Activated T-cell treated with anti-CD3 and anti-CD28 coated beads, Interleukin-2, amount 50 U/mL, for 48 hours (primary cell): ENCODE measurements around the gene DHX34.
A peak's percentile ranks its signal among the peaks of the same experiment; 100 is the strongest.
"Not testable (repeated sequence)": the region's sequence is repeated elsewhere in the genome, so short reads cannot be mapped to it uniquely, and the experiment has no call there.

ENCODE experiments used
- DNase-seq, 2 experiments: peaks; one replicate each; pipeline ENCODE4 v3.0.0-alpha.2; 2020

Gene DHX34

DNA sequence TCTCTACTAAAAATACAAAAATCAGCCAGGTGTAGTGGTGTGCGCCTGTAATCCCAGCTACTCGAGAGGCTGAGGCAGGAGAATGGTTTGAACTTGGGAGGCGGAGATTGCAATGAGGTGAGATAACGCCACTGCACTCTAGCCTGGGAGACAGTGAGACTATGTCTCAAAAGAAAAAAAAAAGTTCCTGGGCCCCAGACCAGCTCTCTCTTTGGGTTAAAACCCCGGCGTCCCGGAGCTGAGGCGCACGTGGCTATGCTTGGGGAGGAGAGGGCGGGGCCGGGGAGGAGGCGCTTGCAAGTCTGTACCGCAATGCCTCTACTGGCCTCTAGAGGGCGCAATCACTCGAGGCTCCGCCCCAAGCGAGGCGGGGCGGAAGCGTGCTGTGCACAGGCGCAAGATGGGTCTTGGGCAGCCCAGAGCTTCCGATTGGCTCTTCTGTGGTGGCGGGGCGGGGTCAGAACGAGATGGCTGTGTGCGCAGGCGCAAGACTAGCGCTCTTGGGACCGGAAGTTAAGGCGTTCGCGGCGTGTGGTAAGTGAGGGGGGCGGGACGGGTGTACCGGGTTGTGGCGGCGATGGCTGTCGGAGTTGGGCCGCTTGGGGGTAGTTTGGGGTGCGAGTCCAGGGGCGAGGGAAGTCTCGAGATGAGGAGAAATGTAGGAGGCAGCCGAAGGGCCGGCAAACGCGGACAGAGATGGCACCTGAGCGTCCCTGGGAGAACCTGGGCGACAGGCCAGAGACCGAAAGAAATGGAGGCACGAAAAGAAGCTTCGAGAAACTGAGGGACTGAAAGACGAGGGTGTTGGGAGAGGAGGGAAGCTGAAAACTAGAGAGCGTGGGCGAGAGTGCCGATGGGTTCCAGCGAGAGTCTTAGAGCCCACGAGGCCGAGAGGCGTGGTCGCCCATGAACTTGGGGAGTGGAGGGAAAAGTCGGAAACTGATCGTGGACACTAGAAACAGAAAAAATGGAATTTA, at the start of gene DHX34:
DHX34 (plus strand) TSS at position 497 of the 977 bp plus-strand sequence. CDS start 3,716 bp downstream, outside the sequence.
- DNase-seq: peak; percentile 100

DNA sequence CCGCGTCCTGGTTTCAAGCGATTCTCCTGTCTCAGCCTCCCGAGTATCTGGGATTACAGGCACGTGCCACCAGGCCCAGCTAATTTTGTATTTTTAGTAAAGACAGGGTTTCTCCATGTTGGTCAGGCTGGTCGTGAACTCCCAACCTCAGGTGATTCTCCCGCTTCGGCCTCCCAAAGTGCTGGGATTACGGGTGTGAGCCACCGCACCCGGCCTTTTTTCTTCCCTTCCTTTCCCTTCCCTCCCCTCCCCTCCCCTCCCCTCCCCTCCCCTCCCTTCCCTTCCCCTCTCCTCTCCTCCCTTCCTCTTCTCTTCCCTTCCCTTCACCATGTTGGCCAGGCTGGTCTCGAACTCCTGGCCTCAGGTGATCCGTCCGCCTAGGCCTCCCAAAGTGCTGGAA, 48.2 kb upstream of the DHX34 start:
- not testable (repeated sequence) for DNase-seq

DNA sequence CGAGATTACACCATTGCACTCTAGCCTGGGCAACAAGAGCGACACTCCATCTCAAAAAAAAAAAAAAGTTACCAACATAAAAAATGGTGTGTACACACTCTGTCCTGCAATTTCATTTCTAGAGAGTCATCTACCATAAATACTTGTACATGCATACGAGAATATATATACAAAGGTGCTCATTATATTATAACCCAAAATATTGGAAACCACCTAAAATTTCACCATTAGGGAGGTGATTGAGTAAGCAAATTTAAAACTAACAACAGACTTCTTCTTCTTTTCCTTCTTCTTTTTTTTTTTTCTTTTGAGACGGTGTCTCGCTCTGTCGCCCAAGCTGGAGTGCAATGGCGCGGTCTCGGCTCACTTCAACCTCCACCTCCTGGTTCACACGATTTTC, 46.9 kb upstream of the DHX34 start:
- DNase-seq: no peak

- no peak for DNase-seq
These were observed 45.1 kb upstream of the DHX34 start for GRCh38 chr19:47303966-47304365.

DNA sequence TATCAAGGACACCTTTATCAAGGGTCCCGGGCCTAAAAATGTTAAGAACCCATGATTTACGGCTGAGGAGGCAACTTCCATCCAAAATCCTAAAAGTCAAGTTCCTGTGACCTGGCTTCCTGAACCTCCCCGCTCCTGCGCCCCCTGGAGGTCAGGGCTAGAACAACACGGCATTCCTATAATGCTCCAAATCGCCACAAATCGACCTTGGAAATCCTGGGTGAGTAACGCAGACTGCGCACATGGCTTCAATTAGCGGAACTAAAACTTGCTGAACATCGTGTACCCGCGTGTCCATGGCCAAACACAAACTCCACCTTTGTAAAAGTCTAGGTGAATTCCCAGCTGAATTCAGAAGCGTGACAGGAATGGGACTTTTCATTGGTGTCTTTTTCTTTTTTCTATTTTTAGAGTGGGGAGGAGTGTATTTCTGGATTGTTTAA, 43.8 kb upstream of the DHX34 start:
- DNase-seq: peak; percentile 67 to 68

GRCh38 chr19:47306303-47306702, 42.8 kb upstream of the DHX34 start:
- DNase-seq: no peak

DNA sequence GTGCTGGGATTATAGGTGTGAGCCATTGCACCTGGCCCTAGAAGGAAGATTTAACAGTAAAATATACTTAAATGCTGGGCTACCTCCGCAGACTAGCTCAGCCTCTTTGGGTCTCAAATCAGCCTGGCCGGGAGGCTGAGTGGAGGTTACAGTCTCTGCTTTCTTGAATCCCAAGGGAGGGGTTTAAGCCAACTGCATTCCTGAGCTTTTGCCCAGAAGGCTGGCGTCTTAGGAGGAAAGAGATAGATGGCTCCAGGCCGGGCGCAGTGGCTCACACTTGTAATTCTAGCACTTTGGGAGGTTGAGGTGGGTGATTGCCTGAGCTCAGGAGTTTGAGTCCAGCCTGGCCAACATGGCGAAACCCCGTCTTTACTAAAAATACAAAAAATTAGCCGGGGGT, 40.1 kb upstream of the DHX34 start:
- no peak for DNase-seq

- DNase-seq: no peak
These were observed 39.5 kb upstream of the DHX34 start, which contains the start of gene C5AR1 for GRCh38 chr19:47309608-47310007. Gene C5AR1 (plus strand): TSS chr19:47309861. CDS start chr19:47309896, 35 bp downstream.

GRCh38 chr19:47310323-47310722, 38.8 kb upstream of the DHX34 start:
- no peak for DNase-seq

GRCh38 chr19:47310819-47311218, 38.3 kb upstream of the DHX34 start:
- DNase-seq: no peak

GRCh38 chr19:47312366-47313006, 36.6 kb upstream of the DHX34 start:
- no peak for DNase-seq

DNA sequence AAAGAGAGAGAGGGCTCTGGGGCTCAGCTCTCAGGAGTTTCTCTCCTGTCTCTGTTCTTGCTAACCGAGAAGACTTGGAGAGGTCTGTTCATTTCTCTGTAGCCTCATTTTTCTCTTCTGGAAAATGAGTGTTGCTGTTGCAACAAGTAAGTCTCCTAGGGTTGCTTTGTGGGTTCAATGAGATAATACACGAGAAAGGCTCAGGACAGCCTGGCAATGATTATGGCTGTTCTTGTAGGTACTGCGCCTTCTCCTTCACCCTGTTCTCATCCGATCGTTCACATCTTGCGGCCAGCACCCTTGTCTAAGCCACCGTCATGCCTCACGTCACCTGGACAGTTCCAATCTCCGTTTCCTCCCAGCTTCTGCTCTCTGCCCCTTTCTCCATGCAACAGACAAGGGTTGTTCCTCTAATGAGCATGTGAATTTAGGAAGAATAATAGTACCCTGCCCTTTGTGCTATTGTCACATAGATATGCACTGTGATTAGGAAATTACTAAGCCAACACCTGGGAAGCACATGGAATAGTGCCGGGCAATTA, 35.3 kb upstream of the DHX34 start:
- no peak for DNase-seq

- peak in 1 of 2 experiments; percentile 41 for DNase-seq
These were observed 33.8 kb upstream of the DHX34 start for GRCh38 chr19:47315125-47315821.

GRCh38 chr19:47316513-47316912, 32.6 kb upstream of the DHX34 start:
- DNase-seq: no peak

DNA sequence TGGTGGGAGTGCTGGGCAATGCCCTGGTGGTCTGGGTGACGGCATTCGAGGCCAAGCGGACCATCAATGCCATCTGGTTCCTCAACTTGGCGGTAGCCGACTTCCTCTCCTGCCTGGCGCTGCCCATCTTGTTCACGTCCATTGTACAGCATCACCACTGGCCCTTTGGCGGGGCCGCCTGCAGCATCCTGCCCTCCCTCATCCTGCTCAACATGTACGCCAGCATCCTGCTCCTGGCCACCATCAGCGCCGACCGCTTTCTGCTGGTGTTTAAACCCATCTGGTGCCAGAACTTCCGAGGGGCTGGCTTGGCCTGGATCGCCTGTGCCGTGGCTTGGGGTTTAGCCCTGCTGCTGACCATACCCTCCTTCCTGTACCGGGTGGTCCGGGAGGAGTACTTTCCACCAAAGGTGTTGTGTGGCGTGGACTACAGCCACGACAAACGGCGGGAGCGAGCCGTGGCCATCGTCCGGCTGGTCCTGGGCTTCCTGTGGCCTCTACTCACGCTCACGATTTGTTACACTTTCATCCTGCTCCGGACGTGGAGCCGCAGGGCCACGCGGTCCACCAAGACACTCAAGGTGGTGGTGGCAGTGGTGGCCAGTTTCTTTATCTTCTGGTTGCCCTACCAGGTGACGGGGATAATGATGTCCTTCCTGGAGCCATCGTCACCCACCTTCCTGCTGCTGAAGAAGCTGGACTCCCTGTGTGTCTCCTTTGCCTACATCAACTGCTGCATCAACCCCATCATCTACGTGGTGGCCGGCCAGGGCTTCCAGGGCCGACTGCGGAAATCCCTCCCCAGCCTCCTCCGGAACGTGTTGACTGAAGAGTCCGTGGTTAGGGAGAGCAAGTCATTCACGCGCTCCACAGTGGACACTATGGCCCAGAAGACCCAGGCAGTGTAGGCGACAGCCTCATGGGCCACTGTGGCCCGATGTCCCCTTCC, 28.9 kb upstream of the DHX34 start:
- DNase-seq: no peak

- DNase-seq: no peak
These were observed 27.5 kb upstream of the DHX34 start for GRCh38 chr19:47321630-47322029.

GRCh38 chr19:47322058-47322457, 27.1 kb upstream of the DHX34 start:
- no peak for DNase-seq

DNA sequence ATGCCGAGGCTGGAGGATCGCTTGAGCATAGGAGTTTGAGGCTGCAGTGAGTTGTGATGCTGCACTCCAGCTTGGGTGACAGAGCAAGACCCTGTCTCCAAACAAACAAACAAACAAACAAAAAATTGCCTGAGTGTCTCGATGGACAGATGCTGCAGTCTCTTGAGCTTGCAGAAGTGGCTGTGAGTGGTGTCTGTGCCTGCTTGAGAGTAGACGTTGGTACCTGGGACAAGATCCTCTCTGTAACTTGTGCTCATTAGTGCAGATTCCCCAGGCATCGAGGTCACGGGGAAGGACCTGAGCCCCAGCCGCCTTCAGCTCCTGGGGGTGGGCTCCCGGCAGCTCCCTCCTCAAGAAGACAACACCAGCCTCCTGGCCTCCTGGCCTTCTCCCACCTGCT, 25.7 kb upstream of the DHX34 start:
- no peak for DNase-seq

DNA sequence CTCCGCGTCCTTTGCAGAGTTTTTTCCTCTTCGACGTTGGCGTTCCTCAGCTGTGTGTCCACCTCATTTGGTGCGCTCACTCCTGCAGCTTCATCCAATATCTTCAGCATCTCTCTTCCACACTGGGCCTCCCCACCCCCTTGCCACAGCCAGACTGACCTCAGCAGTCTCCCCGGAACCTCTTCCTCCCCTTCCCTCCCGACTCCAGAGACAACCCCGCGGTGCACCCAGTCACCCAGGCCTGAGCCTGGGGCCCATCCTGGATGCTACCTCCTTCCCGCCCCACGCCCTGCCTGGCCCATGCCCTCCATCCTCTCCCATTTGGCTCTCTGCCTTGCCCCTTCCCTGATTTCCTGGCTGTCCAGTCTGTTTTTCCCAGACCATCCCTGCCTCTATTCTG, 25.2 kb upstream of the DHX34 start:
- DNase-seq: no peak

- DNase-seq: no peak
These were observed 24.6 kb upstream of the DHX34 start for GRCh38 chr19:47324502-47324901.

DNA sequence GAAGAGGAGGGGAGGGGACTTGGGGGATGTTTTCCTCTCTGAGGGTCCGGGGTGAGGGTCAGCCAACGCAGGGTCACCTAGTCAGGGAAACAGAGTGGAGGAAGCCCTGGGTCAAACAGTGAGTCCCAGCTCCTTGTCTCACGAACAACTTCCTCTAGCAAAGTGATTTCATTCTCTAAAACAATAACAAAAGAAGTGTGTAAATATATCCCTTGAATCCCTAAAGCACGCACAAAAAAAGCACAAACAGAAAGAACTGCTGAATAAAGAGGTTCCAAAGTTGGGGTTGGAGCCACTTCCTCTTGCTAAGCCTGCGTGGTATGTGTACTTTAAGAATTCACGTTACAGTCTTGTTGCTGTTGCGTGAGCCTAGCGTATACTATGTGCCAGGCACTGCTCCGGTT, 18.6 kb upstream of the DHX34 start:
- DNase-seq: no peak

DNA sequence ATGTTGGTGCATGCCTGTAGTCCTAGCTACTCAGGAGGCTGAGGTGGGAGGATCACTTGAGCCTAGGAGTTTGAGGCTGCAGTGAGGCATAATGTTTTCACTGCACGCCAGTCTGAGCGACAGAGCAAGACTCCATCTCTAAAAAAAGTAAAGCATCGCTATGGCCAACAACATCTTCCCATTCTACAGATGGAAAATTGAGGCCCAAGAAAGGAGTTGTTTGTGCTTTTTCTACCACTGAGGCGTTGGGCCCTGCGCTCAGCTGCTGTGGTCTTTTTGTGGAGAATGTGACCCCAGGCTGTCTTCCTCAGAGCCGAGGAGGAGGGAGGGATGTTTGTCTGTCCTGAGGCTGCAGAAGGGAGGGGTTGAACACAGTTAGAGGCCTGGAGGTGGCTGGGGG, 17.6 kb upstream of the DHX34 start:
- no peak for DNase-seq
